ENCODE data around the gene REPIN1.

GRCh38 chr7:150361402-150361801 is 7.2 kb upstream of the REPIN1 start:
- TF ChIP-seq, protein P1, sequence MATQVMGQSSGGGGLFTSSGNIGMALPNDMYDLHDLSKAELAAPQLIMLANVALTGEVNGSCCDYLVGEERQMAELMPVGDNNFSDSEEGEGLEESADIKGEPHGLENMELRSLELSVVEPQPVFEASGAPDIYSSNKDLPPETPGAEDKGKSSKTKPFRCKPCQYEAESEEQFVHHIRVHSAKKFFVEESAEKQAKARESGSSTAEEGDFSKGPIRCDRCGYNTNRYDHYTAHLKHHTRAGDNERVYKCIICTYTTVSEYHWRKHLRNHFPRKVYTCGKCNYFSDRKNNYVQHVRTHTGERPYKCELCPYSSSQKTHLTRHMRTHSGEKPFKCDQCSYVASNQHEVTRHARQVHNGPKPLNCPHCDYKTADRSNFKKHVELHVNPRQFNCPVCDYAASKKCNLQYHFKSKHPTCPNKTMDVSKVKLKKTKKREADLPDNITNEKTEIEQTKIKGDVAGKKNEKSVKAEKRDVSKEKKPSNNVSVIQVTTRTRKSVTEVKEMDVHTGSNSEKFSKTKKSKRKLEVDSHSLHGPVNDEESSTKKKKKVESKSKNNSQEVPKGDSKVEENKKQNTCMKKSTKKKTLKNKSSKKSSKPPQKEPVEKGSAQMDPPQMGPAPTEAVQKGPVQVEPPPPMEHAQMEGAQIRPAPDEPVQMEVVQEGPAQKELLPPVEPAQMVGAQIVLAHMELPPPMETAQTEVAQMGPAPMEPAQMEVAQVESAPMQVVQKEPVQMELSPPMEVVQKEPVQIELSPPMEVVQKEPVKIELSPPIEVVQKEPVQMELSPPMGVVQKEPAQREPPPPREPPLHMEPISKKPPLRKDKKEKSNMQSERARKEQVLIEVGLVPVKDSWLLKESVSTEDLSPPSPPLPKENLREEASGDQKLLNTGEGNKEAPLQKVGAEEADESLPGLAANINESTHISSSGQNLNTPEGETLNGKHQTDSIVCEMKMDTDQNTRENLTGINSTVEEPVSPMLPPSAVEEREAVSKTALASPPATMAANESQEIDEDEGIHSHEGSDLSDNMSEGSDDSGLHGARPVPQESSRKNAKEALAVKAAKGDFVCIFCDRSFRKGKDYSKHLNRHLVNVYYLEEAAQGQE (IDR thresholded peaks at IDR 0.05), result no peak
- TF ChIP-seq KDM1A (IDR thresholded peaks at IDR 0.05; ENCODE audit: low read depth), result no peak
- TF ChIP-seq POLR2A (IDR thresholded peaks at IDR 0.05; ENCODE audit: low read length), result no peak
- TF ChIP-seq, protein P2, sequence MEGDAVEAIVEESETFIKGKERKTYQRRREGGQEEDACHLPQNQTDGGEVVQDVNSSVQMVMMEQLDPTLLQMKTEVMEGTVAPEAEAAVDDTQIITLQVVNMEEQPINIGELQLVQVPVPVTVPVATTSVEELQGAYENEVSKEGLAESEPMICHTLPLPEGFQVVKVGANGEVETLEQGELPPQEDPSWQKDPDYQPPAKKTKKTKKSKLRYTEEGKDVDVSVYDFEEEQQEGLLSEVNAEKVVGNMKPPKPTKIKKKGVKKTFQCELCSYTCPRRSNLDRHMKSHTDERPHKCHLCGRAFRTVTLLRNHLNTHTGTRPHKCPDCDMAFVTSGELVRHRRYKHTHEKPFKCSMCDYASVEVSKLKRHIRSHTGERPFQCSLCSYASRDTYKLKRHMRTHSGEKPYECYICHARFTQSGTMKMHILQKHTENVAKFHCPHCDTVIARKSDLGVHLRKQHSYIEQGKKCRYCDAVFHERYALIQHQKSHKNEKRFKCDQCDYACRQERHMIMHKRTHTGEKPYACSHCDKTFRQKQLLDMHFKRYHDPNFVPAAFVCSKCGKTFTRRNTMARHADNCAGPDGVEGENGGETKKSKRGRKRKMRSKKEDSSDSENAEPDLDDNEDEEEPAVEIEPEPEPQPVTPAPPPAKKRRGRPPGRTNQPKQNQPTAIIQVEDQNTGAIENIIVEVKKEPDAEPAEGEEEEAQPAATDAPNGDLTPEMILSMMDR (IDR thresholded peaks at IDR 0.05), result no peak
- TF ChIP-seq PHF8 (IDR thresholded peaks at IDR 0.05; ENCODE audit: borderline replicate concordance, low read depth), result no peak
- no peak for TF ChIP-seq RFX5 (IDR thresholded peaks at IDR 0.05)
- no peak for TF ChIP-seq CBX2 (IDR thresholded peaks at IDR 0.05; ENCODE audit: borderline replicate concordance, low read depth)
- TF ChIP-seq EP300 (IDR thresholded peaks at IDR 0.05), result no peak
- TF ChIP-seq, protein P3, sequence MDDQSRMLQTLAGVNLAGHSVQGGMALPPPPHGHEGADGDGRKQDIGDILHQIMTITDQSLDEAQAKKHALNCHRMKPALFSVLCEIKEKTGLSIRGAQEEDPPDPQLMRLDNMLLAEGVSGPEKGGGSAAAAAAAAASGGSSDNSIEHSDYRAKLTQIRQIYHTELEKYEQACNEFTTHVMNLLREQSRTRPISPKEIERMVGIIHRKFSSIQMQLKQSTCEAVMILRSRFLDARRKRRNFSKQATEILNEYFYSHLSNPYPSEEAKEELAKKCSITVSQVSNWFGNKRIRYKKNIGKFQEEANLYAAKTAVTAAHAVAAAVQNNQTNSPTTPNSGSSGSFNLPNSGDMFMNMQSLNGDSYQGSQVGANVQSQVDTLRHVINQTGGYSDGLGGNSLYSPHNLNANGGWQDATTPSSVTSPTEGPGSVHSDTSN (IDR thresholded peaks at IDR 0.05), result no peak
- TF ChIP-seq ZSCAN20 (CRISPR knock-in tag; IDR thresholded peaks at IDR 0.05), result no peak

All from A549 (cell line).